ENCODE results near the gene ATP1B1.

Gene ATP1B1

GRCh38 chr1:169126335-169126734 lies 19.8 kb downstream of the ATP1B1 start:
- H3K4me3 Mint-ChIP-seq: no peak overlapping the region
- DNase-seq (ENCODE audit: low spot score in 2 of 2) (no peak), ATAC-seq (replicated peaks; ENCODE audit: extremely low read depth, poor library complexity, severe bottlenecking) (no peak)
- no peaks in the 10 kb centered on the region for H3K27me3 Mint-ChIP-seq
- no peak overlapping the region for H3K27ac Mint-ChIP-seq (ENCODE audit: low read depth)
- H3K4me1 Mint-ChIP-seq: no peaks in the 10 kb centered on the region
- H3K9me3 Mint-ChIP-seq: no peaks in the 10 kb centered on the region
- H3K36me3 Mint-ChIP-seq (ENCODE audit: insufficient read depth): peaks cover 3% of the 10 kb centered on the region

- no peaks in the 10 kb centered on the region for H3K9me3 Mint-ChIP-seq
- no peak for ATAC-seq (replicated peaks; ENCODE audit: extremely low read depth, poor library complexity, severe bottlenecking)
These were observed 20.8 kb downstream of the ATP1B1 start for GRCh38 chr1:169127305-169127704.

GRCh38 chr1:169128562-169128961 lies 22.1 kb downstream of the ATP1B1 start:
- no peaks in the 10 kb centered on the region for H3K4me1 Mint-ChIP-seq
- H3K9me3 Mint-ChIP-seq: no peaks in the 10 kb centered on the region
- H3K27ac Mint-ChIP-seq (ENCODE audit: low read depth): no peak overlapping the region
- H3K27me3 Mint-ChIP-seq: no peaks in the 10 kb centered on the region
- no peak overlapping the region for H3K4me3 Mint-ChIP-seq
- peaks cover 5% of the 10 kb centered on the region for H3K36me3 Mint-ChIP-seq (ENCODE audit: insufficient read depth)
- DNase-seq (ENCODE audit: low spot score in 2 of 2) (no peak), ATAC-seq (replicated peaks; ENCODE audit: extremely low read depth, poor library complexity, severe bottlenecking) (no peak)

More at GRCh38 chr1:169127305-169127704, 20.8 kb downstream of the ATP1B1 start:
- Mint-ChIP-seq H3K27me3 (no peaks in the 10 kb centered on the region), H3K27ac (ENCODE audit: low read depth) (no peak overlapping the region), H3K4me1 (no peaks in the 10 kb centered on the region), H3K4me3 (no peak overlapping the region), H3K36me3 (ENCODE audit: insufficient read depth) (peaks cover 3% of the 10 kb centered on the region)
- no peak for DNase-seq (ENCODE audit: low spot score in 2 of 2)

- Mint-ChIP-seq H3K4me3 (no peak overlapping the region), H3K27ac (ENCODE audit: low read depth) (no peak overlapping the region), H3K36me3 (ENCODE audit: insufficient read depth) (peaks cover 5% of the 10 kb centered on the region), H3K27me3 (no peaks in the 10 kb centered on the region), H3K9me3 (no peaks in the 10 kb centered on the region), H3K4me1 (no peaks in the 10 kb centered on the region)
- no peak for ATAC-seq (replicated peaks; ENCODE audit: extremely low read depth, poor library complexity, severe bottlenecking)
- DNase-seq (ENCODE audit: low spot score in 2 of 2): no peak
These were observed 22.8 kb downstream of the ATP1B1 start for GRCh38 chr1:169129109-169129784.

- DNase-seq (ENCODE audit: low spot score in 2 of 2) (no peak), ATAC-seq (replicated peaks; ENCODE audit: extremely low read depth, poor library complexity, severe bottlenecking) (no peak)
- Mint-ChIP-seq H3K36me3 (ENCODE audit: insufficient read depth) (peaks cover 5% of the 10 kb centered on the region), H3K27me3 (no peaks in the 10 kb centered on the region), H3K4me3 (no peak overlapping the region), H3K4me1 (no peaks in the 10 kb centered on the region), H3K27ac (ENCODE audit: low read depth) (no peak overlapping the region), H3K9me3 (no peaks in the 10 kb centered on the region)
These were observed 24.2 kb downstream of the ATP1B1 start for GRCh38 chr1:169130683-169131082.

GRCh38 chr1:169132512-169133227 lies 26.2 kb downstream of the ATP1B1 start:
- ATAC-seq (replicated peaks; ENCODE audit: extremely low read depth, poor library complexity, severe bottlenecking) (peak; percentile 49), DNase-seq (ENCODE audit: low spot score in 2 of 2) (no peak)
- H3K4me3 Mint-ChIP-seq: no peak overlapping the region
- H3K27me3 Mint-ChIP-seq: no peaks in the 10 kb centered on the region
- H3K27ac Mint-ChIP-seq (ENCODE audit: low read depth): no peak overlapping the region
- no peaks in the 10 kb centered on the region for H3K4me1 Mint-ChIP-seq
- H3K36me3 Mint-ChIP-seq (ENCODE audit: insufficient read depth): peaks cover 5% of the 10 kb centered on the region
- no peaks in the 10 kb centered on the region for H3K9me3 Mint-ChIP-seq

- H3K4me3 Mint-ChIP-seq: no peak overlapping the region
- H3K27ac Mint-ChIP-seq (ENCODE audit: low read depth): no peak overlapping the region
- peaks cover 4% of the 10 kb centered on the region for H3K36me3 Mint-ChIP-seq (ENCODE audit: insufficient read depth)
- ATAC-seq (replicated peaks; ENCODE audit: extremely low read depth, poor library complexity, severe bottlenecking) (peak; percentile 54), DNase-seq (ENCODE audit: low spot score in 2 of 2) (no peak)
- no peaks in the 10 kb centered on the region for H3K9me3 Mint-ChIP-seq
- no peaks in the 10 kb centered on the region for H3K27me3 Mint-ChIP-seq
- no peaks in the 10 kb centered on the region for H3K4me1 Mint-ChIP-seq
These were observed 26.7 kb downstream of the ATP1B1 start for GRCh38 chr1:169133228-169133576.

GRCh38 chr1:169133801-169134502 lies 27.5 kb downstream of the ATP1B1 start:
- Mint-ChIP-seq H3K4me1 (no peaks in the 10 kb centered on the region), H3K9me3 (no peaks in the 10 kb centered on the region), H3K36me3 (ENCODE audit: insufficient read depth) (peaks cover 4% of the 10 kb centered on the region), H3K27me3 (no peaks in the 10 kb centered on the region), H3K27ac (ENCODE audit: low read depth) (no peak overlapping the region), H3K4me3 (no peak overlapping the region)
- no peak for DNase-seq (ENCODE audit: low spot score in 2 of 2)
- no peak for ATAC-seq (replicated peaks; ENCODE audit: extremely low read depth, poor library complexity, severe bottlenecking)

DNA sequence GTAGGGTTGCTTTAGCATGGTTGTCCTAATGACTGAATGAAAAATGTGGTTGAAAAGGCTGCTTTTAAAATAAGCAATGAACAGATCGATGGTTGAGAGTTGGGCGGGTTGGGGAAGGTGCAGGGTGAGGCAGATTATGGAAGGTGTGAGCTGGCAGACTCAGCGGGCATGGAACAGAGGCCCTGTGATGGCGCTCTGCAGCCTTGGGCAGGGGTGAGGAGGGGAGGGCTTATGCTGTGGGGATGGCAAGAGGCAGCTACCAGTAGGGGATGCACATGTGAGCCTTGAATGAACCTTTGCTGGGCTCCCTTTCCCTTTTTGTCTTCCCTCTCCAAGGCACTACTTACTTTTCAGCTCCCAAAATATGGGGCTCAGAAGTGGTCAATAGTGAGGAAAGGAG lies 30.9 kb downstream of the ATP1B1 start:
- no peak for DNase-seq (ENCODE audit: low spot score in 2 of 2)
- Mint-ChIP-seq H3K9me3 (no peaks in the 10 kb centered on the region), H3K4me1 (no peaks in the 10 kb centered on the region), H3K36me3 (ENCODE audit: insufficient read depth) (peaks cover 2% of the 10 kb centered on the region), H3K27me3 (no peaks in the 10 kb centered on the region), H3K4me3 (no peak overlapping the region), H3K27ac (ENCODE audit: low read depth) (no peak overlapping the region)
- ATAC-seq (replicated peaks; ENCODE audit: extremely low read depth, poor library complexity, severe bottlenecking): no peak

GRCh38 chr1:169138866-169139670 lies 32.6 kb downstream of the ATP1B1 start:
- ATAC-seq (replicated peaks; ENCODE audit: extremely low read depth, poor library complexity, severe bottlenecking): no peak
- H3K4me3 Mint-ChIP-seq: no peak overlapping the region
- H3K27me3 Mint-ChIP-seq: no peaks in the 10 kb centered on the region

GRCh38 chr1:169141356-169141755 lies 34.9 kb downstream of the ATP1B1 start:
- Mint-ChIP-seq H3K36me3 (ENCODE audit: insufficient read depth) (no peaks in the 10 kb centered on the region), H3K4me3 (no peak overlapping the region), H3K27ac (ENCODE audit: low read depth) (no peak overlapping the region), H3K4me1 (no peaks in the 10 kb centered on the region), H3K9me3 (no peaks in the 10 kb centered on the region), H3K27me3 (no peaks in the 10 kb centered on the region)
- no peak for ATAC-seq (replicated peaks; ENCODE audit: extremely low read depth, poor library complexity, severe bottlenecking)
- no peak for DNase-seq (ENCODE audit: low spot score in 2 of 2)

More at GRCh38 chr1:169138866-169139670, 32.6 kb downstream of the ATP1B1 start:
- no peaks in the 10 kb centered on the region for H3K4me1 Mint-ChIP-seq
- no peaks in the 10 kb centered on the region for H3K9me3 Mint-ChIP-seq
- H3K27ac Mint-ChIP-seq (ENCODE audit: low read depth): no peak overlapping the region
- no peak for DNase-seq (ENCODE audit: low spot score in 2 of 2)
- no peaks in the 10 kb centered on the region for H3K36me3 Mint-ChIP-seq (ENCODE audit: insufficient read depth)

GRCh38 chr1:169142129-169142528 lies 35.6 kb downstream of the ATP1B1 start:
- H3K4me1 Mint-ChIP-seq: no peaks in the 10 kb centered on the region
- H3K36me3 Mint-ChIP-seq (ENCODE audit: insufficient read depth): no peaks in the 10 kb centered on the region
- DNase-seq (ENCODE audit: low spot score in 2 of 2) (no peak), ATAC-seq (replicated peaks; ENCODE audit: extremely low read depth, poor library complexity, severe bottlenecking) (no peak)
- H3K27me3 Mint-ChIP-seq: no peaks in the 10 kb centered on the region
- no peaks in the 10 kb centered on the region for H3K9me3 Mint-ChIP-seq
- no peak overlapping the region for H3K27ac Mint-ChIP-seq (ENCODE audit: low read depth)
- H3K4me3 Mint-ChIP-seq: no peak overlapping the region

All from central memory CD8-positive, alpha-beta T cell (primary cell).